ENCODE measurements around the gene PHACTR1.
A peak's percentile ranks its signal among the peaks of the same experiment; 100 is the strongest.

The PHACTR1 gene

GRCh38 chr6:13259393-13259792, 542.8 kb downstream of the PHACTR1 start:
- peak; percentile 96 for FAIRE-seq
- TF ChIP-seq POLR2AphosphoS5 (IDR thresholded peaks at IDR 0.05; ENCODE audit: low read depth, low read length): no peak
- 0 out of 2 replicates have a peak, but pooled peaks have one; percentile 2 for TF ChIP-seq POLR2A (IDR thresholded peaks at IDR 0.05; ENCODE audit: low read depth, low read length)
- DNase-seq (ENCODE audit: insufficient read length): no peak

GRCh38 chr6:13260101-13260598, 543.6 kb downstream of the PHACTR1 start:
- no peak for DNase-seq (ENCODE audit: insufficient read length)
- TF ChIP-seq POLR2AphosphoS5 (IDR thresholded peaks at IDR 0.05; ENCODE audit: low read depth, low read length): no peak
- TF ChIP-seq POLR2A (IDR thresholded peaks at IDR 0.05; ENCODE audit: low read depth, low read length): no peak; the same call in 1 of the 2 replicates
- TF ChIP-seq TAF1 (IDR thresholded peaks at IDR 0.05; ENCODE audit: borderline replicate concordance, low read depth, low read length): no peak

GRCh38 chr6:13260831-13261230, 544.3 kb downstream of the PHACTR1 start:
- DNase-seq (ENCODE audit: insufficient read length) (no peak), FAIRE-seq (no peak)
- TF ChIP-seq POLR2A (IDR thresholded peaks at IDR 0.05; ENCODE audit: low read depth, low read length) (no peak), TAF1 (IDR thresholded peaks at IDR 0.05; ENCODE audit: borderline replicate concordance, low read depth, low read length) (0 out of 2 replicates have a peak, but pooled peaks have one; percentile 23), POLR2AphosphoS5 (IDR thresholded peaks at IDR 0.05; ENCODE audit: low read depth, low read length) (no peak)

More at GRCh38 chr6:13260101-13260598, 543.6 kb downstream of the PHACTR1 start:
- no peak for FAIRE-seq

GRCh38 chr6:13261464-13261994, 545.0 kb downstream of the PHACTR1 start:
- TF ChIP-seq POLR2AphosphoS5 (IDR thresholded peaks at IDR 0.05; ENCODE audit: low read depth, low read length) (0 out of 2 replicates have a peak, but pooled peaks have one; percentile 43), TAF1 (IDR thresholded peaks at IDR 0.05; ENCODE audit: borderline replicate concordance, low read depth, low read length) (no peak), POLR2A (IDR thresholded peaks at IDR 0.05; ENCODE audit: low read depth, low read length) (peak; percentile 18; the same call in 1 of the 2 replicates)
- no peak for DNase-seq (ENCODE audit: insufficient read length)
- peak; percentile 98 for FAIRE-seq

- FAIRE-seq (peak; percentile 84), DNase-seq (ENCODE audit: insufficient read length) (no peak)
These were observed 546.0 kb downstream of the PHACTR1 start for GRCh38 chr6:13262302-13263230.

GRCh38 chr6:13263669-13264068, 547.1 kb downstream of the PHACTR1 start:
- FAIRE-seq: no peak
- TF ChIP-seq TAF1 (IDR thresholded peaks at IDR 0.05; ENCODE audit: borderline replicate concordance, low read depth, low read length) (no peak), POLR2A (IDR thresholded peaks at IDR 0.05; ENCODE audit: low read depth, low read length) (no peak)
- no peak for DNase-seq (ENCODE audit: insufficient read length)

More at GRCh38 chr6:13262302-13263230, 546.0 kb downstream of the PHACTR1 start:
- TF ChIP-seq TAF1 (IDR thresholded peaks at IDR 0.05; ENCODE audit: borderline replicate concordance, low read depth, low read length): no peak
- no peak for TF ChIP-seq POLR2AphosphoS5 (IDR thresholded peaks at IDR 0.05; ENCODE audit: low read depth, low read length)
- TF ChIP-seq POLR2A (IDR thresholded peaks at IDR 0.05; ENCODE audit: low read depth, low read length): no peak

- DNase-seq (ENCODE audit: insufficient read length) (no peak), FAIRE-seq (no peak)
- TF ChIP-seq POLR2AphosphoS5 (IDR thresholded peaks at IDR 0.05; ENCODE audit: low read depth, low read length) (no peak), TAF1 (IDR thresholded peaks at IDR 0.05; ENCODE audit: borderline replicate concordance, low read depth, low read length) (no peak), POLR2A (IDR thresholded peaks at IDR 0.05; ENCODE audit: low read depth, low read length) (no peak)
These were observed 550.6 kb downstream of the PHACTR1 start for GRCh38 chr6:13267142-13267651.

GRCh38 chr6:13268913-13269518, 552.4 kb downstream of the PHACTR1 start:
- FAIRE-seq (no peak), DNase-seq (ENCODE audit: insufficient read length) (no peak)
- TF ChIP-seq TAF1 (IDR thresholded peaks at IDR 0.05; ENCODE audit: borderline replicate concordance, low read depth, low read length) (no peak), POLR2A (IDR thresholded peaks at IDR 0.05; ENCODE audit: low read depth, low read length) (no peak), POLR2AphosphoS5 (IDR thresholded peaks at IDR 0.05; ENCODE audit: low read depth, low read length) (no peak)

- peak; percentile 89 for TF ChIP-seq TAF1 (IDR thresholded peaks at IDR 0.05; ENCODE audit: borderline replicate concordance, low read depth, low read length)
- peak; percentile 81 for TF ChIP-seq POLR2AphosphoS5 (IDR thresholded peaks at IDR 0.05; ENCODE audit: low read depth, low read length)
- peak; percentile 82 for TF ChIP-seq POLR2A (IDR thresholded peaks at IDR 0.05; ENCODE audit: low read depth, low read length)
- DNase-seq (ENCODE audit: insufficient read length) (no peak), FAIRE-seq (peak; percentile 89)
These were observed 555.8 kb downstream of the PHACTR1 start for GRCh38 chr6:13272131-13273046.

GRCh38 chr6:13273202-13273930, 556.8 kb downstream of the PHACTR1 start:
- DNase-seq (ENCODE audit: insufficient read length): no peak
- TF ChIP-seq POLR2AphosphoS5 (IDR thresholded peaks at IDR 0.05; ENCODE audit: low read depth, low read length): no peak
- no peak for TF ChIP-seq TAF1 (IDR thresholded peaks at IDR 0.05; ENCODE audit: borderline replicate concordance, low read depth, low read length)
- no peak for TF ChIP-seq POLR2A (IDR thresholded peaks at IDR 0.05; ENCODE audit: low read depth, low read length)
- peak; percentile 46 for FAIRE-seq

All from GM12892 (cell line).